Stimulated activated CD8-positive, alpha-beta memory T cell treated with anti-CD3 and anti-CD28 coated beads, Interleukin-4, amount 100 ng/mL, for 24 hours (primary cell): ENCODE results near the gene PIGO.

Experiments used
- DNase-seq: peaks from one replicate; pipeline ENCODE4 v3.0.0-alpha.2; 2020; ENCODE audit warnings: low read depth

PIGO gene

DNA sequence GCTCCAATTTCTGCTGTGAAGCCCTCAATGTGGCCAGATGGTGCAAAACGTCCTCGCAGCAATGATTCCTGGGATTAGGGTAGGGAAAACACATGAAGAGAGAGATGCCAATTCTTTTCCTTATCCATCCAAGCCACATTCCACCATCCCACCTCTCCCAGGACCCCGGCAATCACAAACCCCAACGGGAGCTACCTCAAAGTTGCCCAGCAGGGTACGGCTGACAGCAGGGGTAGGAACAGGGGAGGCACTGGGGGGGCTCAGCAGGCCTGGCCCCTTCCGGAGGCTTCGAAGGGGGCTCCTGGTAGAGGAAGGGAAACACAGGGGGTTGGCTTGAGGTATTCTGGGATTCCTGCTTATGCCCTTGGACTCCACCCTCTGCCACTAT, 9.9 kb upstream of the PIGO start:
- no peak for DNase-seq

DNA sequence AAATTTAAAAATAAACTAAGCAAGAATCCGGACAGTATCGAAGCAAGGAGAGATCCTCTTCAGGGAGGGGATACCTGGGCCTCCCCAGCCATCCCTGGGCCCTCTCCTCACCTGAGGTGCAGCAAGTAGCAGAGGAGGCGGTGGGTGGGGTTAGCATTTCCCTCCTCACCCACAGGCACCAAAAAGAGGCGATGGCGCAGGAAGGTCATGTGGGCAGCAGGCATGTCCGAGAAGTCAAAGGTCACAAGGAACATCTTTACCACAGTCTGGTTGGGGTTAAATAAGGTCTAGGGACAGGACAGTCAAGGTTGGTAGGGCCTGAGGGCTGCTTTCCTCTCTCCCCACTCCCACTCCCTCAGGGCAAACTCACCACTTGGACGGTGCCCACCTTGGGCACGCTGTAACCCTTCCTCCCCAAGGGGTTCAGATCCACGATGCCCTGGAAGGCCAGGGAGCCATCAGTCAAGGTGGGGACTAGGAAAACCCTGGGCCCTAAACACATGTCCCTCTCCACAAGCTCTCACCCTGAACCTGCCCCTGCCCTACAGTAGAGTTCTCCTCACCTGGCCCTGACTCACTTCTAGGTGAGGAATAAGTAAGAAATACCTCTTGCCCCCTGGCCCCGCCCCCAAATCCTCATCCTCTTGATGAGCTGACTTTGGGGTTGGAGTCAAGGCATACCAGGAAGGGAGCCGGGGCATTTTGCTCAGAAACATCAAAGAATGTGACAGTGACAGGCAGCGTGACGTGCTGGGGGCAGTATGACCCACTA, 9.4 kb upstream of the PIGO start:
- DNase-seq = no peak

DNA sequence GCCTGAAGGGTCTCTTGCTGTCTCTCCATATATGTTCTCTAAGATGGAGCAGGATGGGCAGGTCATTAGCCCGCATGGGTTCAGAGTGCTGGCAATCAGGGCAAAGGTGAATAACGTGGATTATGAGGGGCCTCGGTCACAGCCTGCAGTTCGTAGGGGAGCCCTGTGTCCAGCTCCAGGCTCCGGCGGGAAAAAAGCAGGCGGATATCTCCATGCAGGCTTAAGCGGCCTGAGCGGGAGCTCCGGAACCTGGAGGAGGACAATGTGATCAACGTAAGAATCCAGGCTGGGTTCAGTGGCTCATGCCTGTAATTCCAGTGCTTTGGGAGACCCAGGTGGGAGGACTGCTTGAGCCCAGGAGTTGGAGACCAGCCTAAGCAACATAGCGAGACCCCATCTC, 8.7 kb upstream of the PIGO start:
- DNase-seq = no peak

GRCh38 chr9:35104586-35104985, 8.2 kb upstream of the PIGO start:
- no peak for DNase-seq

DNA sequence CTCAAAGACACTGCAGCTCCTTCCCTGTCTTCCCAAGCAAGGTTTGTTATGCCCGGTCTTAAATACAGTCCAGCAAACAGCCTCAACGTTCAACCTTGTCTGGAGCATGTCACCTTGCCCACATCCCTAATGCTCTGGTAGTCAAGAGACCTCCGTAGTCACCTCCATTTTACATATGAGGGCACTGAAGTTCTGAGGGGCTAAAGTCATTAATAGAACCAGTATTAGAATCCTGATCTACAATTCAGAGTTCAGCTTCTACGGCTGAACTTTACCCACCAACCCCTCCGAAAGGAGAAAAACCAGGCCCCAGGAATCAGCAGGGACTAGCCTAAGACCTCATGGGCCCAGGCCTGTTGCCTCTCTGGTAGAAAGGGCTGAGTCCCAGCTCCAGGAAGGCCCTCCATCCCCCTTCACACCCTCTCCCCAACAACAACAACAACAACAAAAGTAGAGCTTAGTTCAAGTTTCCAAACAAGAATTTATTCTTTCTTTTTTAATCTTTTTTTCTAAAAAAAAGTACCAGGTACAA, 7.3 kb upstream of the PIGO start:
- no peak for DNase-seq

DNA sequence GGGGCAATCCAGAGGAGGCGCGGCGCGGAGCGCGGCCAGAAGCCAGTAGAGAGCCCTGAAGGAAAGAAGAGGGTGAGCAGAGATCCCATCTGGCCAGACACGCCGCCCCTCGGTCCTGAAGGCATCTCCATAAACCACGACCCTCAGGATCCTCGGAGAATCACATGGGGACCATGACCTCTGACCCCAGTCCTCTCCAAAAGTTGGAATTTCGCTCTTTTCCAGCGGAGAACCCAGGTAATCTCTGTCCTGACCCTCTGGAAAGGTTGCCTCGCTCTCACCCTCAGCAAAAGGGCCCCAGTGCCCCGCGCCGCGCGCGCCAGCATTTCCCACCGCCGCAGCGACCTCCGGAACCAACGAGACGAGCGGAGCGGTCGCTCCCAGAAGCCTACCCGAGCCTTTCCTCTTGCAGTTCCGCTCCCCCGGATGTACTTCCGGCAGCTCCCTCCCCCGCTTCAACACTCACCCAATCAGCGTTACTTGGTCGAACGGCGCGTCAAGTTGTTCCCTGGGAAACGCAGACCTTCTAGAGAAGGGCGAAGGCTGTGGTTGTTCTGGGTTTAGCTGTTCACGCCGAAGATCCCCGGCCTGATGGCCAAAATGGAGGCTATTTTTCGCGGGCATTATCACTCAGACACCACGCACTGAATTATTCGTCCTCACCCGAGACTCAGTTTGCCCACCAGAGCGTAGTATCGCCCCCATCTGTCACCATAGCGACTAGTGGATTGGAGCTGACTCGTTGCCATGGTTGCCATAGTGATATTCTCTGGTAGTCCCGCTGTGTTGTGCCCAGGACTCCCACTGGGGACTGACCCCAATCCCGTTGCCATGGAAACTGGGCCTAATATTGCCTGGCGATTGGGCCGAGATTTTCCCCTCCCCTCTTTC, 6.6 kb upstream of the PIGO start, which contains the start of gene STOML2:
STOML2 (minus strand) TSS at position 363 of the 891 bp plus-strand sequence; CDS start at position 326, 37 bp downstream.
- DNase-seq = peak; percentile 86

DNA sequence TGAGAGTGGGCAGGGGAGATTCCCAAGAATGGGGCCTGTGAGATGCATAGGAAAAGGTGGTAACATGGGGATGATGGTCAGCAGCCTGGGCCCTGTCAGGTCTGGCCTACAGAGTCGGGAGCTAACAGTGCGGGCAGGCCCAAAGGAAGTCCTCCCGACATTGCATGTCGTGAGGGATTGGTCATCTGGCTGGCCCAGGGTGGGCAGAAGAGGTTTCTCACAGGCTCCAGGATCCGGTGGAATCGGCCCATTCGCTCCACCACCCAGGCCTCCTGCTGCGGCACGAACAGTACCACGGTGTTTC, 6.0 kb upstream of the PIGO start:
- no peak for DNase-seq

DNA sequence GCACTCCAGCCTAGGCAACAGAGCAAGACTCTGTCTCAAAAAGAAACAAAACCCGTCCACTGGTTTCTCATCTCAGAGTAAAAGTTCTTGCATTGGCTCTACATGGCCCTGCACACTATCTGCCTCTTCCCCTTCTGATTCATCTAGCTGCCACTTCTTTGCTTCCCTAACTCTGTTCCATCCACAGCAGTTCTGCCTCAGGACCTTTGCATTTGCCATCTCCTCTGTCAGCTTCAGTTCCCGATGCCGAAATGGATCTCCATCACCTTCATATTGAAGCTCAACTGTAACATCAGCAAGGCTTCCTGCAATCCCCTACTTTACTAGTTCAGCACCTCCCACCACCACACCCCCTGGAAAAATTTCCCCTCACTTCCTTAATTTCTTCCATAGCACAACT, 1.2 kb upstream of the PIGO start:
- DNase-seq = no peak

DNA sequence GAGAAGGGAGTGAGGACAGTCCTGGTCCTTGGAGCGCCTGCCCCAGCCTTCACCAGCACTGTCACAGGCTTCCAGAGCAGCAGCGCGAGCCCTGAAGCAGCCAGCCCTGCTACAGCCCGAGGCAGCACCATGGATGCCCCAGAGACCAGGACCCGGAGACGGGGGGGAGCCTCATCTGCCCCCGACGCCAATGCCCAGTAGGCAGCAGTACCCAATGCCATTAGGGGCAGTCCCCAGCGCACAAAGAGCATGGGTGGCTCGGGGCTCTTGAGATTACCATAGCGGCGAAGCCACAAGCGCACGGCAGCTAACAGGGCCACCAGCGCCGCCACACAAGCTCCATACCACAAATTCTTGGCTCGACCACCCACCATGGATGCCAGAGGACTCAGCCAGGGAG, 4.9 kb downstream of the PIGO start:
- DNase-seq = no peak

GRCh38 chr9:35089434-35089833, 7.0 kb downstream of the PIGO start:
- no peak for DNase-seq

GRCh38 chr9:35085078-35085477, 11.3 kb downstream of the PIGO start:
- no peak for DNase-seq

DNA sequence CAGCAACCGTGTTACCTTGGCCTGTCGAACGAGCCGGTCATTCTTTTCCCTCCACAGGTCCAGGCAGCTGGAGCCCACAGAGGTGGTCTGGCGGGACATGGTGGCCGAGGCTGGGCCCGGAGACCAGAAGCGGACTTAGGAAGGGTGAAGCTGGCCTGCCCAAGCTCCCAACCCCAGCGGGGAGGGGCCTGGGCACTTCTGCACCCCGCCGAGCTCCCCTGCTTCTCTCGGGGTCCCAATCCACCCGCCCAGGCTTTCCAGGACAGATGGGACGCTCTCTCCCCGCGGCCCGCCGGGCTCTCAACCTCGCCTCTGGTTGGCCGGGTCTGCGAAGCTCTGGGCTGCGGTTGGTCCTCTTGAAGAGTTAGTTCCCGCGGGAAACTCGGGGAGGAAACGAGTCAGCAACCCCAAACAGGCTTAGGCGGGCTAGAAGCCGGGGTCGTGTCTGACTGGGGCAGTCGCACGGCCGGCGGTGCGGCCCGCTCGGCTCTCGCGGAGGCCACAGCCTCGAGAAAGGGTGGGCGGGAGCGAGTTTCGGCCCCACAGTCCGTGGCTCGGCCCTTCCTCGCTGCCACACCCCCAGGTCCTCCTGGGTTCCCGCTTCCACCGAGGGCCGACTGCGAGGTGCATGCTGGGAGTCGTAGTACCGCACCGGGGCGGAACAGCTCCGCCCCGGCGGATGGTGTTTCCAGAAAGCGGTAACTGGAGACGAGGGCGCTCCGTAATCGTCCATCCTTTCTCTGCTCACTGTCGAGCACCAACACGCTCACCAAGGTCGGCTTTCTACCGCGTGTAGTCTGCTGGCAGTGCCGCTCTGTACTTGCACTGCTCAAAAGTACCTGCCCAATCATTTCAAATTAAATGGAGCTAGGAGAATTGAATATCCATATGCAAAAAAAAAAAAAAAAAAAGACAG, 16.7 kb downstream of the PIGO start, which contains the start of gene FANCG:
FANCG (minus strand) TSS at position 517 of the 916 bp plus-strand sequence; CDS start at position 99, 418 bp downstream.
- DNase-seq = peak; percentile 71

- DNase-seq = no peak
Measured at GRCh38 chr9:35079041-35079425, 17.4 kb downstream of the PIGO start.

DNA sequence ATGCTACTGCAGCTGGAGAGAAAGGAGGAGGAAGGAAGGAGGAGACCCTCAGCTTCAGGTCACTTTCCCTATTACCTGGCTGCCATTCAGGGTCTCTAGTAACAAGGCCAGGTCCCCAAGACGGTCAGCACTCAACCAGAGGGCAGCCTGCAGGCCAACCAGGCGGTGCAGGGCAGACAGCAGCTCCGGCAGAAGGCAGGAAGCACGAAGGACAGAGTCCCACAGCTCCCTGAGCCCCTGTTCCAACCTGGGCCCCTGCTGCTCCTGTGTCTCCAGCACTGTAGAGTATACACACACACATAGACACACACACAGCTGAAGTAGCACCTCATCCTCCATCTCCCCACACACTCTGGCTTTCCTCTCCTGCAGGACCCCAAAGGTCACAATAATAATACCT, 18.3 kb downstream of the PIGO start:
- DNase-seq = no peak

- no peak for DNase-seq
Measured at GRCh38 chr9:35076848-35077247, 19.5 kb downstream of the PIGO start.

GRCh38 chr9:35075358-35075757, 21.0 kb downstream of the PIGO start:
- DNase-seq = no peak

- no peak for DNase-seq
Measured at GRCh38 chr9:35074791-35075190, 21.6 kb downstream of the PIGO start.

DNA sequence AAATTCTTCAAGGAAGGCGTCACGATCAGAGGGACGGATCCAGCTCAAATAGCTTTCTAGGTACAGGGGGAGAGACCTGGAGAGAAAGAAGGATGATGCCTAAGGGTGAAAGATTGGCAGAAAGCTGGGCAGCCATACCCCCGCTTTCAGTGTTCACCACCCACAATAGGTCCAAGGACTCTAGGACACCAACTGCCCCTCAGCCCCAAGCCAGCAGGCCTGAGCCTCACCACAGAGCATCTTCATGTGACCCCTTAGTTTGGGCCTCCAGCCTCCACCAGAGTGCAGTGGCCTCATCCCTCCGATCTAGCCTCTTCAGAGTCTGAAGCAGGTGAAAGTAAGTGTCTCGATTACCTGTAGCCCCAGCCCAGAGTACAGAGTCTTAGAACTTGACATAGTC, 22.2 kb downstream of the PIGO start:
- no peak for DNase-seq

DNA sequence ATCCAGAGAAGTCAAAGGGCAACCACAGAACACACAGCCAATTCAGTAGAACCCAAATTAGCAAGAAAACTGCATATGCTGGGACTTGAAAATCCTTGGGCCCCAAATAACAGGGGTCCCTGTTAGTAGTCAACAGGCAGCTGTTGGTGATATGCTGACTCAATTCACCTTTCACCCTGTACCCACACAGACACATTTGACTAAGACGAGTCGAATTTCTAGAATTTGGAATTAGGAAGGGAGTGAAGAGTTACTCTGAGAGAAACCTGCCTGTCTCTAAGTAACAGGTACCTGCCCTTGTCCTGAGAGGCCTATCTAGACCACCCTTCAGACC, 23.1 kb downstream of the PIGO start:
- DNase-seq = no peak

DNA sequence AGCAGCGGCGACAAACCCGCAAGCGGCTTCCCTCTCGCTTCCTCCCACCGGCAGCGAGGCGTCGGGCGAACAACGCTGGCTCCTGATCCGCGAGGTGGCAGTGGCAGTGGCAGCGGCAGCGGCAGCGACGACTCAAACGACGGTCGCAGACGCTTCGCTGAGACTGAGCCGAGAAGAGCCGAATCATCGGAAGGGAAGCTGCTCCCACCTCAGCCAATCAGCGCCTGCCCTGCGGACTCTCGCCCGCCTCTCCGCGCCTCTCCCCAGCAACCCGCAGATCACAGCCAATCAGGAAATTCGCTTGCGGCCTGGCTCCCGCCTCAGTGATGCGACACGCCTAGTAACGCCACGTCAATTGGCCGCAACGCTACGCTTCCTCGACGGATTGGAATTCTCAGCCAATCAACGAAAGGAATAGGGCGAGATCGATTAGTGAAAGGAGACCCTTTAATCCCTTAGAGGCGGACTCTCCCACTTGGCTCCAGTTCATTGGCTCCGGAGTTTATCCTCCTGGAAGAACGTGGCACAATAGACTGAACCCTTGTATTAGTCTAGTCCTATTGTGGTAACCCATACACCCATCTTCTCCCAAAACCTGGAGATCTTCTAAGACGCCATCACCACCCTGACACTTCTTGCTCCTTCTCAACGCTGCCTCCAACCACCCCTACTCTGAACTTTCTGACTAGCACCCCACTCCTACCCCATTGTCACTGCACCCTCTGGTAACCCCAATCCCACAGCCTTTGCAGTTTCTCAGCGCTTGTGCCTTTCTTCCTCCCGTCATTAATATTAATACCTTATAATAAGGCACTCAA, 23.7 kb downstream of the PIGO start, which contains the start of gene VCP:
VCP (minus strand) TSS at position 165 of the 818 bp plus-strand sequence. CDS start 272 bp downstream, outside the sequence.
- peak; percentile 94 for DNase-seq

DNA sequence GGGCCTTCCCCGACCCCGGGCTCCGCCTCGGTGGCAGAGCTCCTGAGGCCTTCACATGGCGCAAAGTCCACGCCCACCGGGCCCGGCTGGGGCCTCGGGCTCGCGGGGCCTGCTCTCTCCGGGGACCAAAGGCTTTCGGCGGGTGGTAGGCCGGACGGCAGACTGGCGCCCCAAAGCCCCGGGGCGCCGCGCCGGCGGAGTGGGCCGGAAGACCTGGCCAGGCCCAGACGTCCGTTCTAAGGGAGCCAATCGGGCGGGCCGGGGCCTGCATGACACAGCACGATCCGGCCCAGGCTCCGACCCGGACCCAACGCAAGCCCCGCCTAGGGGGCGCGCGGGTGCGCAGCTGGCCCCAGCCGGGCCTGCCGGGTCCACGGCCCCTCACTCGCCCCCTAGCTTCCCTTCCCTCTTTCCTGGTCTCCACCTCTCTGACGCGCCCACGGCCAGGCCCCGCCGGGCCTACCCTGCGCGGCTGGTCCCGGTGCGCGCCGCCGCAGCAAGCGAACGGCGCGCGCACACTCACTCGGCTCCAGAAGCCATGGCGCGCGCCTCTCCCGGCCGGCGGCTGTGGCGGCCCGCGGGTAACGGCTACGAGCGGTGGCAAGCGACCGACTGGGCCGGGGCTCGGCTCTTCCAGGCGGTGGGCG, 24.5 kb downstream of the PIGO start:
- DNase-seq = peak; percentile 57
